ENCODE results near the gene PLCH1.

DNA sequence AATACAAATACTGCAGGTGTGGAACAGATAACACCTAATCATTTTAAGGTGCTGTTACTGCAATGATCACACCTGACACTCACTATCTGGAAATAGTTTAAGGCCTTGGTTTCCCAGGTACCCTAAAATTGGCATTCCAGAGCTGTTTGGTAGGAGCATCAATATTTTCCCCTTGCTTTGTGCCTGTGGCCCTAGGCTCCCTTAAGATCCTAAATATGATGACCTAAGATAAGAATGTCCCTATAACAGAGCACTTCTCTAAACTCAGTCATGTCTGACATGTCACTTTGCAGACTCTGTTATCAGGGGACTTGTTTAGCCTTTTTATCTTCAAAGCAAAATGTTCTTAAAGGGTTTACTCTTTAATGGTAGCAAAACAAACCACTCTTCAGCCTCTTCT lies 335.5 kb downstream of the PLCH1 start:
- TF ChIP-seq, protein P1, sequence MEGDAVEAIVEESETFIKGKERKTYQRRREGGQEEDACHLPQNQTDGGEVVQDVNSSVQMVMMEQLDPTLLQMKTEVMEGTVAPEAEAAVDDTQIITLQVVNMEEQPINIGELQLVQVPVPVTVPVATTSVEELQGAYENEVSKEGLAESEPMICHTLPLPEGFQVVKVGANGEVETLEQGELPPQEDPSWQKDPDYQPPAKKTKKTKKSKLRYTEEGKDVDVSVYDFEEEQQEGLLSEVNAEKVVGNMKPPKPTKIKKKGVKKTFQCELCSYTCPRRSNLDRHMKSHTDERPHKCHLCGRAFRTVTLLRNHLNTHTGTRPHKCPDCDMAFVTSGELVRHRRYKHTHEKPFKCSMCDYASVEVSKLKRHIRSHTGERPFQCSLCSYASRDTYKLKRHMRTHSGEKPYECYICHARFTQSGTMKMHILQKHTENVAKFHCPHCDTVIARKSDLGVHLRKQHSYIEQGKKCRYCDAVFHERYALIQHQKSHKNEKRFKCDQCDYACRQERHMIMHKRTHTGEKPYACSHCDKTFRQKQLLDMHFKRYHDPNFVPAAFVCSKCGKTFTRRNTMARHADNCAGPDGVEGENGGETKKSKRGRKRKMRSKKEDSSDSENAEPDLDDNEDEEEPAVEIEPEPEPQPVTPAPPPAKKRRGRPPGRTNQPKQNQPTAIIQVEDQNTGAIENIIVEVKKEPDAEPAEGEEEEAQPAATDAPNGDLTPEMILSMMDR (conservative IDR thresholded peaks at IDR 0.05; ENCODE audit: low read depth in 2 of 2): no peak
- TF ChIP-seq EZH2phosphoT487 (IDR thresholded peaks at IDR 0.05; ENCODE audit: unreplicated experiment) (no peak), EZH2 (IDR thresholded peaks at IDR 0.05; ENCODE audit: low read depth, unreplicated experiment) (no peak)
